Measurements from ENCODE around the gene FGGY. TPM values are rescaled to one million over a fixed set of nuclear protein-coding genes. Genes with fewer than 3 reads are reported as not detected.

Gene FGGY
- total RNA-seq, 1 experiment from 2014 or later: 6.4 TPM

DNA sequence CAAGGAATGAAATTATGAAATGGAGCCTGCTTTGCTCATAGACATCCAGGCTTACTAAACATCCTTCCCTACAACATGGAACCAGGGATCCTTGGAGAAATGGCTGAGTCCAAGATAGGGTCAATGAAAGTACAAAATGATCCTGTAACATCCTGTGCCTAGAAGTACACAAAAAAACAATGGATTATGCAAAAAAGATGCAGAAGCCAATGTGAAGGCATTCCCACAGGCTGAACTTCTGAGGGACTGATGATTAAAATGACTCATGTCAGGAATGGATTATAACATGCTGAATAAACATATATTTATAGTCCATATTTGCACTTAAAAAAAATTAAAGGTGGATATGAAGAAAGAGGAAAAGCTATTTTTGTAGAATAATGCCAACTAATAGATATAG lies 507.4 kb downstream of the FGGY start:
- Histone ChIP-seq H3K9me3 (no peaks in the 10 kb centered on the region), H3K4me3 (ENCODE audit: low read depth, low read length) (no peak overlapping the region), H3K36me3 (ENCODE audit: control insufficient read depth, insufficient read depth, low read length) (no peaks in the 10 kb centered on the region), H3K4me1 (no peaks in the 10 kb centered on the region), H3K27me3 (replicated peaks; ENCODE audit: control insufficient read depth, insufficient read depth, low read length) (no peaks in the 10 kb centered on the region)
- Mint-ChIP-seq H3K9me3 (ENCODE audit: unreplicated experiment) (no peaks in the 10 kb centered on the region), H3K4me1 (ENCODE audit: low read depth, unreplicated experiment) (no peaks in the 10 kb centered on the region), H3K27me3 (ENCODE audit: insufficient read depth, unreplicated experiment) (no peaks in the 10 kb centered on the region), H3K27ac (ENCODE audit: unreplicated experiment) (no peak overlapping the region), H3K4me3 (ENCODE audit: unreplicated experiment) (no peak overlapping the region), H3K36me3 (ENCODE audit: insufficient read depth, unreplicated experiment) (no peaks in the 10 kb centered on the region)
- intact Hi-C loops (cut with micrococcal nuclease; ENCODE audit: unreplicated experiment): no loop called here
- TF ChIP-seq, protein P1, sequence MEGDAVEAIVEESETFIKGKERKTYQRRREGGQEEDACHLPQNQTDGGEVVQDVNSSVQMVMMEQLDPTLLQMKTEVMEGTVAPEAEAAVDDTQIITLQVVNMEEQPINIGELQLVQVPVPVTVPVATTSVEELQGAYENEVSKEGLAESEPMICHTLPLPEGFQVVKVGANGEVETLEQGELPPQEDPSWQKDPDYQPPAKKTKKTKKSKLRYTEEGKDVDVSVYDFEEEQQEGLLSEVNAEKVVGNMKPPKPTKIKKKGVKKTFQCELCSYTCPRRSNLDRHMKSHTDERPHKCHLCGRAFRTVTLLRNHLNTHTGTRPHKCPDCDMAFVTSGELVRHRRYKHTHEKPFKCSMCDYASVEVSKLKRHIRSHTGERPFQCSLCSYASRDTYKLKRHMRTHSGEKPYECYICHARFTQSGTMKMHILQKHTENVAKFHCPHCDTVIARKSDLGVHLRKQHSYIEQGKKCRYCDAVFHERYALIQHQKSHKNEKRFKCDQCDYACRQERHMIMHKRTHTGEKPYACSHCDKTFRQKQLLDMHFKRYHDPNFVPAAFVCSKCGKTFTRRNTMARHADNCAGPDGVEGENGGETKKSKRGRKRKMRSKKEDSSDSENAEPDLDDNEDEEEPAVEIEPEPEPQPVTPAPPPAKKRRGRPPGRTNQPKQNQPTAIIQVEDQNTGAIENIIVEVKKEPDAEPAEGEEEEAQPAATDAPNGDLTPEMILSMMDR (IDR thresholded peaks at IDR 0.05; ENCODE audit: insufficient read depth in 1 of 2, low read depth in 1 of 2, low read length in 1 of 2, severe bottlenecking in 1 of 2, unreplicated experiment in 1 of 2): no peak
- DNase-seq: no peak
- ChIA-PET CTCF (interaction anchor here (0.6 kb wide), 1 partner anchor 24 kb away, joined by 3 read pairs; no protein-coding TSS in a partner anchor), POLR2A (no interaction called here)
- BruUV-seq (replicated peaks): no TSS peak

DNA sequence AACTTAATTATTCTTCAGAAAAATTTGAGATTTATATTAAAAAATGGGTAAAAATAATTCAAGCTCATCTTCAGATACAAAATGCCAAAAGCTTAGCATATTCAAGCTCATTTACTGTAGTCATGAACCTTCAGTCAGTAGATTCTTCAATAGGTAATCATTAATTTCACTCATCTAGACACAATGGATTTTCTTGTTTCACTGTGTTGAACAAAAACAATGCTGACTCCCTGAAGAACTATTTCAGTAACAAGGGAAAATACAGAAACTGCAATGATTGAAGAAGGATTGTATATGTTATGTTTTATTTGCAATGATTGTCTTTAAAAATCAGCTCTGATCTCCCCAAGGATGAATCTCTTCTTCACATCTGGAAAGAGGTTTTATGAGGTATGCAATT lies 508.7 kb downstream of the FGGY start:
- Mint-ChIP-seq H3K4me1 (ENCODE audit: low read depth, unreplicated experiment) (peaks cover 6% of the 10 kb centered on the region), H3K36me3 (ENCODE audit: insufficient read depth, unreplicated experiment) (no peaks in the 10 kb centered on the region), H3K27ac (ENCODE audit: unreplicated experiment) (no peak overlapping the region), H3K9me3 (ENCODE audit: unreplicated experiment) (no peaks in the 10 kb centered on the region), H3K4me3 (ENCODE audit: unreplicated experiment) (no peak overlapping the region), H3K27me3 (ENCODE audit: insufficient read depth, unreplicated experiment) (no peaks in the 10 kb centered on the region)
- DNase-seq: no peak
- H3K4me1 ChIP-seq: no peaks in the 10 kb centered on the region
- no TSS peak for BruUV-seq (replicated peaks)
- TF ChIP-seq, protein P1 (IDR thresholded peaks at IDR 0.05; ENCODE audit: insufficient read depth in 1 of 2, low read depth in 1 of 2, low read length in 1 of 2, severe bottlenecking in 1 of 2, unreplicated experiment in 1 of 2): no peak
- no peaks in the 10 kb centered on the region for H3K27me3 ChIP-seq (replicated peaks; ENCODE audit: control insufficient read depth, insufficient read depth, low read length)
- H3K36me3 ChIP-seq (ENCODE audit: control insufficient read depth, insufficient read depth, low read length): no peaks in the 10 kb centered on the region
- POLR2A ChIA-PET: no interaction called here
- H3K9me3 ChIP-seq: no peaks in the 10 kb centered on the region
- intact Hi-C loops (cut with micrococcal nuclease; ENCODE audit: unreplicated experiment): no loop called here
- no peak overlapping the region for H3K4me3 ChIP-seq (ENCODE audit: low read depth, low read length)
- CTCF ChIA-PET: no interaction called here

Small RNA genes lying within 50 kb of the gene (microRNA-seq; reads per million reads assigned to microRNA genes)
- gene MIR4711: not detected

All from Caco-2 (cell line).